Measurements from ENCODE around the gene CFAP90. TPM values are rescaled to one million over a fixed set of nuclear protein-coding genes. Genes with fewer than 3 reads are reported as not detected.

Gene CFAP90
- total and polyA plus RNA-seq, 7 donors = 0.04 to 0.81 TPM; not detected in 5

- peaks cover 0 to 9% (median 0%) of the 10 kb centered on the region in 4 donors for H3K36me3 ChIP-seq
- peaks cover 0 to 33% (median 26%) of the 10 kb centered on the region in 4 donors for H3K4me1 ChIP-seq
- H3K4me3 ChIP-seq = peak overlapping the region; percentile 89 to 99 (median 99)
- H3K27me3 ChIP-seq = no peaks in the 10 kb centered on the region
- no peaks in the 10 kb centered on the region for H3K9me3 ChIP-seq
- no peak for DNase-seq
- peak overlapping the region; percentile 88 to 92 (median 90) for H3K27ac ChIP-seq
- 1% methylated on average over 41 of the region's 41 CpGs for WGBS, 2 donors
- TF ChIP-seq EP300 (IDR thresholded peaks at IDR 0.05) (no peak), POLR2A (IDR thresholded peaks at IDR 0.05) (no peak), POLR2AphosphoS5 (IDR thresholded peaks at IDR 0.05) (no peak), CTCF (IDR thresholded peaks at IDR 0.05) (no peak)
- intact Hi-C loops (cut with DNase I) = loop anchor here (10.0 kb wide), 1 partner anchor 1675 kb away; the partner anchor contains the start of gene SEMA5A
These were observed 18.7 kb upstream of the CFAP90 start for GRCh38 chr5:7869474-7870136.

DNA sequence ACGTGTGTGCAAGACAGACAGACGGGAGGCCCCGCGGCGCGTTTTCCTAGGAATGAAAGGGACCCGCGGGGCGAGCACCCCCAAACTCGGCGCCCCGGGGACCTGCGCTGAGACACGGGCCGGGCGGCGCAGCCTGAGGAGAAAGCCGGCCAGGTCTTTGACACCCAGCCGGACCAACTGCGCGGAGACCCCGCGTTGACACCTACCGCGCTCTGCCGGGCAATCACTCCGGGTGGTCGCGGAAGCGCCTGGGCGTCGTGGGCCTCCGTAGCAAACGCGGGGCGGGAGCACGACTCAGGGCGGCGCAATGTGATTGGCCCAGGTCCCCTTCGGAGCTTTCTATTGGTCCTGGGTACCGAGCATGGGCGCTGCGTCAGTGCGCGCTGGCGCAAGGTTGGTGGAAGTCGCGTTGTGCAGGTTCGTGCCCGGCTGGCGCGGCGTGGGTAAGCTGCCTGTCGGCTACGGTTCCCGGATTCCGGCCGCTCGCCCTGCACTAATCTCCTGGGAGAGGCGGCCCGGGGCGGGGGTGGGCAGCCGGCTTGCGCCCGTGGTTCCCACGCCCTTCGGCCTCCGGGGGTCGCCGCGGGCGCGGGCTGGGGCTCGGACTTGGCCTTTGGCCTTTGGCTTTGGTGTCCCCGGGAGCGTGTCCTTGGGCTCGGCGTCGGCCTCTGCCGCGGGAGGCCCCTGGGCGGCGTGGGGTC, 18.0 kb upstream of the CFAP90 start, which contains the start of the genes FASTKD3 and MTRR:
TSS of gene FASTKD3 (minus strand) at position 259 of the 701 bp plus-strand sequence. CDS start 948 bp downstream, outside the sequence.
TSS of gene MTRR (plus strand) at position 376 of the 701 bp plus-strand sequence. CDS start 1,647 bp downstream, outside the sequence.
- 0% methylated on average over 83 of the region's 83 CpGs for WGBS, 2 donors
- intact Hi-C loops (cut with DNase I) = loop anchor here (10.0 kb wide), 1 partner anchor 1676 kb away; the partner anchor contains the start of gene SEMA5A
- H3K27me3 ChIP-seq = no peaks in the 10 kb centered on the region

GRCh38 chr5:7868427-7868772, 17.5 kb upstream of the CFAP90 start:
- intact Hi-C loops (cut with DNase I) = loop anchor here (10.0 kb wide), 1 partner anchor 1676 kb away; the partner anchor contains the start of gene SEMA5A
- H3K4me1 ChIP-seq = peaks cover 0 to 33% (median 26%) of the 10 kb centered on the region in 4 donors
- WGBS, 2 donors = 1% methylated on average over 8 of the region's 8 CpGs
- H3K27me3 ChIP-seq = no peaks in the 10 kb centered on the region
- peak overlapping the region; percentile 89 to 99 (median 99) for H3K4me3 ChIP-seq
- DNase-seq = no peak
- no peaks in the 10 kb centered on the region for H3K9me3 ChIP-seq
- H3K36me3 ChIP-seq = peaks cover 0 to 19% (median 0%) of the 10 kb centered on the region in 4 donors
- peak overlapping the region; percentile 88 to 92 (median 90) for H3K27ac ChIP-seq
- TF ChIP-seq EP300 (IDR thresholded peaks at IDR 0.05) (no peak), POLR2AphosphoS5 (IDR thresholded peaks at IDR 0.05) (no peak), CTCF (IDR thresholded peaks at IDR 0.05) (no peak), POLR2A (IDR thresholded peaks at IDR 0.05) (no peak)

More for the DNA sequence above, 18.0 kb upstream of the CFAP90 start, which contains the start of the genes FASTKD3 and MTRR:
- DNase-seq = peak; percentile 96
- peak in 1 of 4 donors; percentile 37 for TF ChIP-seq EP300 (IDR thresholded peaks at IDR 0.05)
- TF ChIP-seq CTCF (IDR thresholded peaks at IDR 0.05) = no peak
- peak; percentile 74 to 92 (median 89) for TF ChIP-seq POLR2AphosphoS5 (IDR thresholded peaks at IDR 0.05)
- peak; percentile 48 to 79 for TF ChIP-seq POLR2A (IDR thresholded peaks at IDR 0.05)
- Histone ChIP-seq H3K4me3 (peak within 1 kb of the TSS; percentile 89 to 99 (median 99)), H3K36me3 (peaks cover 0 to 14% (median 0%) of the 10 kb centered on the region in 4 donors), H3K4me1 (peaks cover 0 to 33% (median 26%) of the 10 kb centered on the region in 4 donors), H3K27ac (peak within 1 kb of the TSS; percentile 88 to 92 (median 90)), H3K9me3 (no peaks in the 10 kb centered on the region)

DNA sequence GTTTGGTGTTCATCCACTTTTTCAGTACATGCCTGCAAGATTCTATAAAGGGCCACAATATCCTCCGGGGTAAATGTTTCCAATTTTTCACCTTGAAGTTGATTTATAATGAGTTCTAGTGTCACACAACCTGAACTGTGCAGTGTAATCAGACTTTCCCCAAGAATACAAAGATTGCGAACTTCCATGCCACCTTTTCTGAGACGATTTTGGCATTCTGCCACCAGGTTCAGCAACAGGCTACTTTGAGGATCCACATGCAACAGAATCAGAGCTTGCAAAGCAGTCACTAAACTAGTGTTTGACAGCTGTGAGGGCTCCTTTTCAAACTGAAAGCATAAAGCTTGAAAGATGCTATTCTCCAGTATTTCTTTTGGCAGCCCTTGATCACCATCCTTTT, 16.3 kb upstream of the CFAP90 start:
- no peak for TF ChIP-seq EP300 (IDR thresholded peaks at IDR 0.05)
- no peak for TF ChIP-seq POLR2A (IDR thresholded peaks at IDR 0.05)
- no peak for TF ChIP-seq CTCF (IDR thresholded peaks at IDR 0.05)
- TF ChIP-seq POLR2AphosphoS5 (IDR thresholded peaks at IDR 0.05) = no peak
- Histone ChIP-seq H3K9me3 (no peaks in the 10 kb centered on the region), H3K27me3 (no peaks in the 10 kb centered on the region), H3K27ac (no peak overlapping the region), H3K4me1 (peaks cover 0 to 33% (median 26%) of the 10 kb centered on the region in 4 donors), H3K36me3 (peaks cover 0 to 28% (median 0%) of the 10 kb centered on the region in 4 donors), H3K4me3 (no peak overlapping the region)
- WGBS, 2 donors = 67 to 81% methylated on average over 3 of the region's 3 CpGs
- no peak for DNase-seq
- intact Hi-C loops (cut with DNase I) = loop anchor here (10.0 kb wide), 1 partner anchor 1678 kb away; the partner anchor contains the start of gene SEMA5A

Measured in sigmoid colon (tissue), 7 donors.